Neural cell (in vitro differentiated cells): Measurements from ENCODE around the gene THBS2. TPM values are rescaled to one million over a fixed set of nuclear protein-coding genes. Genes with fewer than 3 reads are reported as not detected.

ENCODE experiments used
- H2AFZ ChIP-seq: fragments of 200-600, 300-800 bp; sonication (generic), shearing (Covaris generic); 2 replicates; pipeline ENCODE4 v1.6.0; 2014; ENCODE audit warnings: low read depth, mild to moderate bottlenecking, antibody characterized with exemption, low read length, moderate library complexity
- H3F3A ChIP-seq: fragments of 200-600 bp; shearing (Covaris generic); 2 replicates; pipeline ENCODE4 v1.6.1; 2016; ENCODE audit warnings: mild to moderate bottlenecking, moderate library complexity, mixed read lengths, antibody characterized with exemption, low read length; ENCODE audit not compliant: insufficient read depth, poor library complexity, severe bottlenecking
- H3K27ac ChIP-seq: fragments of 200-600, 300-800 bp; sonication (generic), shearing (Covaris generic); 2 replicates; pipeline ENCODE4 v1.5.1; 2014; ENCODE audit warnings: mild to moderate bottlenecking, low read length, moderate library complexity
- H3K27me3 ChIP-seq: fragments of 300-800, 200-600 bp; sonication (generic), shearing (Covaris generic); 2 replicates; pipeline ENCODE4 v1.6.0; 2014; ENCODE audit warnings: mild to moderate bottlenecking, low read depth, low read length, moderate library complexity; ENCODE audit not compliant: insufficient read depth
- H3K36me3 ChIP-seq: fragments of 300-800, 200-600 bp; sonication (generic), shearing (Covaris generic); 2 replicates; pipeline ENCODE4 v1.5.1; 2014; ENCODE audit warnings: mild to moderate bottlenecking, antibody characterized with exemption, low read length, moderate library complexity; ENCODE audit not compliant: insufficient read depth
- H3K4me2 ChIP-seq: fragments of 300-800, 200-600 bp; sonication (generic), shearing (Covaris generic); 2 replicates; pipeline ENCODE4 v1.6.0; 2014; ENCODE audit warnings: mild to moderate bottlenecking, low read length
- H3K4me3 ChIP-seq: fragments of 300-800, 200-600 bp; sonication (generic), shearing (Covaris generic); 2 replicates; pipeline ENCODE4 v1.5.1; 2014; ENCODE audit warnings: mild to moderate bottlenecking, low read length, moderate library complexity
- H3K79me2 ChIP-seq: fragments of 200-600 bp; shearing (Covaris generic); replicated peaks from 2 replicates; pipeline ENCODE4 v1.6.0; 2014; ENCODE audit warnings: mild to moderate bottlenecking, low read length, moderate library complexity; ENCODE audit not compliant: insufficient read depth
- H3K9ac ChIP-seq: fragments of 300-800, 200-600 bp; sonication (generic), shearing (Covaris generic); 2 replicates; pipeline ENCODE4 v1.6.1; 2016; ENCODE audit warnings: mild to moderate bottlenecking, low read length, mixed read lengths
- H3K9me2 ChIP-seq: fragments of 200-600 bp; shearing (Covaris generic); 2 replicates; pipeline ENCODE4 v1.6.1; 2016; ENCODE audit warnings: mild to moderate bottlenecking, low read length, mixed read lengths; ENCODE audit not compliant: insufficient read depth
- H3K9me3 ChIP-seq: fragments of 200-600, 300-800 bp; sonication (generic), shearing (Covaris generic); 2 replicates; pipeline ENCODE4 v1.6.1; 2016; ENCODE audit warnings: mild to moderate bottlenecking, mixed run types, low read length, moderate library complexity, mixed read lengths
- H4K20me1 ChIP-seq: fragments of 200-600 bp; shearing (Covaris generic); 2 replicates; pipeline ENCODE4 v1.6.1; 2016; ENCODE audit warnings: mild to moderate bottlenecking, mixed run types; ENCODE audit not compliant: insufficient read depth
- CTCF ChIP-seq: fragments of 450-650 bp; IDR thresholded peaks from 2 replicates; pipeline ENCODE4 v1.5.1; 2014; ENCODE audit warnings: antibody characterized with exemption, mild to moderate bottlenecking, moderate library complexity; ENCODE audit not compliant: poor library complexity, severe bottlenecking
- EP300 ChIP-seq: fragments of 450-650 bp; conservative IDR thresholded peaks from 2 replicates; pipeline ENCODE4 v1.6.1; 2014; ENCODE audit warnings: antibody characterized with exemption, mild to moderate bottlenecking, moderate library complexity; ENCODE audit not compliant: poor library complexity, severe bottlenecking
- EZH2 ChIP-seq: fragments of 200-600, 300-800 bp; shearing (Covaris generic), sonication (generic); IDR thresholded peaks from 2 replicates; pipeline ENCODE4 v1.6.1; 2014; ENCODE audit warnings: antibody characterized with exemption, low read length, borderline replicate concordance, mild to moderate bottlenecking; ENCODE audit not compliant: insufficient read depth, poor library complexity, severe bottlenecking
- MXI1 ChIP-seq: fragments of 450-650 bp; conservative IDR thresholded peaks from 2 replicates; pipeline ENCODE4 v1.6.1; 2014; ENCODE audit warnings: antibody characterized with exemption, mild to moderate bottlenecking; ENCODE audit not compliant: poor library complexity, severe bottlenecking
- POLR2AphosphoS5 ChIP-seq: IDR thresholded peaks from 2 replicates; pipeline ENCODE4 v1.6.1; 2012
- RAD21 ChIP-seq: fragments of 450-650 bp; conservative IDR thresholded peaks from 2 replicates; pipeline ENCODE4 v1.6.1; 2014; ENCODE audit warnings: antibody characterized with exemption, mild to moderate bottlenecking, moderate library complexity
- REST ChIP-seq: IDR thresholded peaks from 2 replicates; pipeline ENCODE4 v1.6.1; 2012; ENCODE audit warnings: borderline replicate concordance
- SMC3 ChIP-seq: fragments of 450-650 bp; conservative IDR thresholded peaks from 2 replicates; pipeline ENCODE4 v1.6.1; 2014; ENCODE audit warnings: antibody characterized with exemption, mild to moderate bottlenecking, moderate library complexity; ENCODE audit not compliant: poor library complexity
- TAF1 ChIP-seq: IDR thresholded peaks from 2 replicates; pipeline ENCODE4 v1.6.1; 2012; ENCODE audit warnings: low read depth
- polyA plus RNA-seq: library from polyadenylated mRNA; depleted of rRNA; stranded (reverse); fragments of >200 nt; gene quantifications from 2 replicates; pipeline ENCODE4 v1.2.3, GENCODE V29; 2014

Gene THBS2
- polyA plus RNA-seq, 1 donor from 2014 or later, result 0.88 TPM

- H3K27ac ChIP-seq, result no peak overlapping the region
Observed at GRCh38 chr6:169230322-169230665, 23.4 kb downstream of the THBS2 start.

GRCh38 chr6:169229615-169230321, 23.9 kb downstream of the THBS2 start:
- TF ChIP-seq TAF1 (no peak), SMC3 (no peak), MXI1 (no peak), RAD21 (no peak), CTCF (no peak), EZH2 (no peak), EP300 (no peak), POLR2AphosphoS5 (no peak), REST (no peak)
- no peaks in the 10 kb centered on the region for H3K79me2 ChIP-seq
- H3K27ac ChIP-seq, result no peak overlapping the region
- no peaks in the 10 kb centered on the region for H3K9me2 ChIP-seq
- H3K27me3 ChIP-seq, result no peaks in the 10 kb centered on the region
- H3K36me3 ChIP-seq, result no peaks in the 10 kb centered on the region
- H3K4me3 ChIP-seq, result peak overlapping the region; percentile 3
- no peak overlapping the region for H2AFZ ChIP-seq
- H3K4me2 ChIP-seq, result no peak overlapping the region
- H3F3A ChIP-seq, result no peaks in the 10 kb centered on the region
- no peaks in the 10 kb centered on the region for H3K9me3 ChIP-seq
- H3K9ac ChIP-seq, result no peak overlapping the region
- no peaks in the 10 kb centered on the region for H4K20me1 ChIP-seq

More at GRCh38 chr6:169230322-169230665, 23.4 kb downstream of the THBS2 start:
- Histone ChIP-seq H4K20me1 (no peaks in the 10 kb centered on the region), H3F3A (no peaks in the 10 kb centered on the region), H3K27me3 (no peaks in the 10 kb centered on the region), H3K9ac (no peak overlapping the region), H3K9me3 (no peaks in the 10 kb centered on the region), H3K9me2 (no peaks in the 10 kb centered on the region), H3K4me3 (no peak overlapping the region), H3K79me2 (no peaks in the 10 kb centered on the region), H3K4me2 (no peak overlapping the region), H2AFZ (no peak overlapping the region), H3K36me3 (no peaks in the 10 kb centered on the region)
- TF ChIP-seq SMC3, result no peak
